DND-41 (cell line): ENCODE data around the gene PAFAH1B2.

Experiments
- ATAC-seq: fragments of 200-7000 bp; cut with Tn5 transposase; 3 replicates; pipeline ENCODE4 v1.9.1; 2021; ENCODE audit warnings: low read depth; ENCODE audit not compliant: insufficient read depth
- DNase-seq: peaks from one replicate; pipeline ENCODE4 v3.0.0-alpha.2; 2020
- H2AFZ ChIP-seq: 2 replicates; pipeline ENCODE4 v1.6.0; 2012; ENCODE audit warnings: low read depth, low read length
- H3K27ac ChIP-seq: 2 replicates; pipeline ENCODE4 v1.5.1; 2012; ENCODE audit warnings: low read length, inconsistent platforms
- H3K27me3 ChIP-seq: fragments of 200-600 bp; sonication (generic); 2 replicates; pipeline ENCODE4 v1.6.0; 2012; ENCODE audit warnings: low read length, mild to moderate bottlenecking, inconsistent platforms; ENCODE audit not compliant: insufficient read depth, poor library complexity
- H3K36me3 ChIP-seq: 2 replicates; pipeline ENCODE4 v1.5.1; 2012; ENCODE audit warnings: low read length, inconsistent platforms; ENCODE audit not compliant: insufficient read depth
- H3K4me1 ChIP-seq: 2 replicates; pipeline ENCODE4 v1.5.1; 2012; ENCODE audit warnings: mild to moderate bottlenecking, low read length; ENCODE audit not compliant: insufficient read depth
- H3K4me2 ChIP-seq: 2 replicates; pipeline ENCODE4 v1.6.0; 2012; ENCODE audit warnings: mild to moderate bottlenecking, moderate library complexity, low read length, inconsistent platforms; ENCODE audit not compliant: insufficient read depth
- H3K4me3 ChIP-seq, 2 experiments: fragments of 200-600 bp in 1 of 2; shearing (Covaris generic) in 1 of 2; 2 replicates each; pipeline ENCODE4 v1.5.1; 2012 to 2016; ENCODE audit warnings: inconsistent platforms in 2 of 2, low read length in 2 of 2, mild to moderate bottlenecking in 2 of 2, low read depth in 1 of 2, moderate library complexity in 1 of 2
- H3K79me2 ChIP-seq: 2 replicates; pipeline ENCODE4 v1.6.0; 2012; ENCODE audit warnings: low read length, inconsistent platforms; ENCODE audit not compliant: insufficient read depth
- H3K9ac ChIP-seq: 2 replicates; pipeline ENCODE4 v1.6.0; 2012; ENCODE audit warnings: low read depth, mild to moderate bottlenecking, inconsistent platforms, low read length, moderate library complexity
- H3K9me3 ChIP-seq: 2 replicates; pipeline ENCODE4 v1.5.1; 2012; ENCODE audit warnings: low read length, moderate library complexity, mild to moderate bottlenecking, inconsistent platforms; ENCODE audit not compliant: insufficient read depth, severe bottlenecking
- H4K20me1 ChIP-seq: 2 replicates; pipeline ENCODE4 v1.6.0; 2012; ENCODE audit warnings: low read length; ENCODE audit not compliant: insufficient read depth
- CTCF ChIP-seq: IDR thresholded peaks from 2 replicates; pipeline ENCODE4 v1.5.1; 2012; ENCODE audit warnings: borderline replicate concordance, low read length, moderate library complexity, mild to moderate bottlenecking; ENCODE audit not compliant: poor library complexity, severe bottlenecking; ENCODE audit errors: extremely low read depth
- EZH2 ChIP-seq: IDR thresholded peaks from 3 replicates; pipeline ENCODE4 v1.6.1; 2012; ENCODE audit warnings: borderline replicate concordance, low read depth, mild to moderate bottlenecking, moderate library complexity, low read length, inconsistent platforms; ENCODE audit not compliant: severe bottlenecking

The PAFAH1B2 gene

GRCh38 chr11:117186431-117186761, 42.3 kb downstream of the PAFAH1B2 start:
- DNase-seq (no peak), ATAC-seq (no peak)
- H3K79me2 ChIP-seq = no peaks in the 10 kb centered on the region
- H3K27ac ChIP-seq = no peak overlapping the region
- no peak overlapping the region for H2AFZ ChIP-seq
- no peak overlapping the region for H3K4me2 ChIP-seq
- peaks cover 5% of the 10 kb centered on the region for H3K4me1 ChIP-seq
- H3K9ac ChIP-seq = no peak overlapping the region
- no peaks in the 10 kb centered on the region for H3K9me3 ChIP-seq
- peaks cover 26% of the 10 kb centered on the region for H3K36me3 ChIP-seq
- H3K27me3 ChIP-seq = no peaks in the 10 kb centered on the region
- H4K20me1 ChIP-seq = no peaks in the 10 kb centered on the region; the same call in 1 of the 2 replicates
- H3K4me3 ChIP-seq = no peak overlapping the region
- no peak for TF ChIP-seq CTCF
- no peak for TF ChIP-seq EZH2

- no peak overlapping the region for H2AFZ ChIP-seq
- ATAC-seq = no peak
- H3K4me2 ChIP-seq = no peak overlapping the region
- H3K36me3 ChIP-seq = peaks cover 26% of the 10 kb centered on the region
- no peak overlapping the region for H3K9ac ChIP-seq
- DNase-seq = no peak
- no peaks in the 10 kb centered on the region for H3K4me1 ChIP-seq
- TF ChIP-seq CTCF (no peak), EZH2 (no peak)
- no peaks in the 10 kb centered on the region for H3K9me3 ChIP-seq
- no peak overlapping the region for H3K4me3 ChIP-seq
- no peaks in the 10 kb centered on the region for H3K79me2 ChIP-seq
- H3K27me3 ChIP-seq = no peaks in the 10 kb centered on the region
- H4K20me1 ChIP-seq = no peaks in the 10 kb centered on the region; the same call in 1 of the 2 replicates
- H3K27ac ChIP-seq = no peak overlapping the region
Measured at GRCh38 chr11:117187007-117187406, 42.9 kb downstream of the PAFAH1B2 start.

- peaks cover 23% of the 10 kb centered on the region for H3K36me3 ChIP-seq
- no peaks in the 10 kb centered on the region for H3K79me2 ChIP-seq
- no peak overlapping the region for H3K4me3 ChIP-seq
- H3K9ac ChIP-seq = no peak overlapping the region
- H3K4me2 ChIP-seq = no peak overlapping the region
- DNase-seq (no peak), ATAC-seq (no peak)
- no peaks in the 10 kb centered on the region for H3K27me3 ChIP-seq
- H3K9me3 ChIP-seq = no peaks in the 10 kb centered on the region
- H2AFZ ChIP-seq = no peak overlapping the region
- H4K20me1 ChIP-seq = no peaks in the 10 kb centered on the region; the same call in 1 of the 2 replicates
- TF ChIP-seq CTCF (no peak), EZH2 (no peak)
- H3K27ac ChIP-seq = no peak overlapping the region
- H3K4me1 ChIP-seq = no peaks in the 10 kb centered on the region
Measured at GRCh38 chr11:117187428-117187798, 43.3 kb downstream of the PAFAH1B2 start.

GRCh38 chr11:117187799-117188481, 43.9 kb downstream of the PAFAH1B2 start:
- H3K9me3 ChIP-seq = no peaks in the 10 kb centered on the region
- TF ChIP-seq EZH2 (no peak), CTCF (no peak)
- peaks cover 19% of the 10 kb centered on the region; the same call in 1 of the 2 replicates for H3K36me3 ChIP-seq
- no peaks in the 10 kb centered on the region for H3K79me2 ChIP-seq
- no peak overlapping the region for H2AFZ ChIP-seq
- no peak overlapping the region for H3K4me2 ChIP-seq
- H3K4me3 ChIP-seq = no peak overlapping the region
- H4K20me1 ChIP-seq = no peaks in the 10 kb centered on the region; the same call in 1 of the 2 replicates
- H3K9ac ChIP-seq = no peak overlapping the region
- DNase-seq = no peak
- no peaks in the 10 kb centered on the region for H3K27me3 ChIP-seq
- no peaks in the 10 kb centered on the region for H3K4me1 ChIP-seq
- no peak overlapping the region for H3K27ac ChIP-seq
- no peak for ATAC-seq
